Left ventricle myocardium inferior (tissue), 1 donor: ENCODE data around the gene KCNMA1. TPM values are rescaled to one million over a fixed set of nuclear protein-coding genes. Genes with fewer than 3 reads are reported as not detected.

Experiments
- DNase-seq: peaks from one replicate; pipeline ENCODE4 v3.0.0-alpha.2; 2020
- H3K27ac ChIP-seq: fragments of 200-600 bp; replicated peaks from 2 replicates; pipeline ENCODE4 v1.8.0; 2021
- H3K27me3 ChIP-seq: fragments of 200-600 bp; 2 replicates; pipeline ENCODE4 v1.8.0; 2021; ENCODE audit warnings: low read depth
- H3K36me3 ChIP-seq: fragments of 200-600 bp; 2 replicates; pipeline ENCODE4 v1.8.0; 2021
- H3K4me1 ChIP-seq: fragments of 200-600 bp; 2 replicates; pipeline ENCODE4 v1.8.0; 2021
- H3K4me3 ChIP-seq: fragments of 200-600 bp; 2 replicates; pipeline ENCODE4 v1.8.0; 2021; ENCODE audit warnings: mild to moderate bottlenecking, moderate library complexity
- H3K9me3 ChIP-seq: fragments of 200-600 bp; replicated peaks from 2 replicates; pipeline ENCODE4 v1.8.0; 2021
- intact Hi-C: fragments of 100-400 bp; cut with micrococcal nuclease; formaldehyde crosslinking; loops from one replicate; pipeline ENCODE4 v1.11.0; 2022
- total RNA-seq: library from RNA; stranded (reverse); fragmentation: NEBNext Ultra II Directional; extraction: Animal tissue kit (Norgen Biotek cat#: 25700); gene quantifications from one replicate; pipeline ENCODE4 v1.2.1, GENCODE V29; 2021
- TF ChIP-seq, protein P1 (sequence below): fragments of 200-600 bp; IDR thresholded peaks from 2 replicates; pipeline ENCODE4 v1.8.0; 2021; ENCODE audit warnings: antibody characterized with exemption, mild to moderate bottlenecking, borderline replicate concordance
- donor health status: DM: no; HTN: yes; CAD: no; lungs with severe emphysema.

KCNMA1 gene
- total RNA-seq, 1 donor from 2014 or later, result 1.8 TPM

DNA sequence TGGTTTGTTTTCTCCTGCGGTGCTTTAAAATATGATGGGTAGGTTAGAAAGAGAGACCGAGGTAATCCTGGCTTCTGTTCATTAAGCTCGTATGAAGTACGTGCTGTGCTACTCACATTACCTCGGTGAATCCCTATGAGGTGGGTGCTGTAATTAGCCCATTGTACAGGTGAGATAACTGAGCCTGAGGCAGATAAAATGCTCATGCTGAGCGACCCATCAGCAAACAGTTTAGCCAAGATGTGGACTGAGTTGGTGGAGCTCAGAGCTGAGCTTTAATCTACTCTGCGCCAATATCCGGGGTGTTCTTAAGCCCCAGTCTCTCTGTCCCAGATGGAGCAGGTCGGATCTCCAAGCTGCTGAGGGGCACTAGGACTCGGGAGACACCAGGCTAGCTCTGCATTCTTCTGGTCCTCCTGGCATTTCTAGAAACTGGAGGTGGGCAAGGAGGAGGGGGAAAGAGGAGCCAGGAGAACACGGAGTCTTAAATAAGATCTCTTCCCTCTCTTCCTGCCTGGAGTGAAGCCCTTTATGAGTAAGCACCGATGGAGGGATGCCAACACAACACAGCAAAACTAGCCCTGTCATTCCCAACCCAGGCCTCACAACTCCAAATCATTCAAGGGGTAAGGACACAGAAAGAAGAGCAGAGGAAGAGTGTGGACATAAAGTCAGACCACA lies 458.5 kb downstream of the KCNMA1 start:
- Histone ChIP-seq H3K4me3 (no peak overlapping the region), H3K9me3 (no peaks in the 10 kb centered on the region), H3K27ac (no peak overlapping the region), H3K36me3 (no peaks in the 10 kb centered on the region), H3K4me1 (peaks cover 19% of the 10 kb centered on the region), H3K27me3 (peaks cover 29% of the 10 kb centered on the region)
- intact Hi-C loops, result no loop called here
- TF ChIP-seq, protein P1, sequence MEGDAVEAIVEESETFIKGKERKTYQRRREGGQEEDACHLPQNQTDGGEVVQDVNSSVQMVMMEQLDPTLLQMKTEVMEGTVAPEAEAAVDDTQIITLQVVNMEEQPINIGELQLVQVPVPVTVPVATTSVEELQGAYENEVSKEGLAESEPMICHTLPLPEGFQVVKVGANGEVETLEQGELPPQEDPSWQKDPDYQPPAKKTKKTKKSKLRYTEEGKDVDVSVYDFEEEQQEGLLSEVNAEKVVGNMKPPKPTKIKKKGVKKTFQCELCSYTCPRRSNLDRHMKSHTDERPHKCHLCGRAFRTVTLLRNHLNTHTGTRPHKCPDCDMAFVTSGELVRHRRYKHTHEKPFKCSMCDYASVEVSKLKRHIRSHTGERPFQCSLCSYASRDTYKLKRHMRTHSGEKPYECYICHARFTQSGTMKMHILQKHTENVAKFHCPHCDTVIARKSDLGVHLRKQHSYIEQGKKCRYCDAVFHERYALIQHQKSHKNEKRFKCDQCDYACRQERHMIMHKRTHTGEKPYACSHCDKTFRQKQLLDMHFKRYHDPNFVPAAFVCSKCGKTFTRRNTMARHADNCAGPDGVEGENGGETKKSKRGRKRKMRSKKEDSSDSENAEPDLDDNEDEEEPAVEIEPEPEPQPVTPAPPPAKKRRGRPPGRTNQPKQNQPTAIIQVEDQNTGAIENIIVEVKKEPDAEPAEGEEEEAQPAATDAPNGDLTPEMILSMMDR, result no peak
- no peak for DNase-seq

DNA sequence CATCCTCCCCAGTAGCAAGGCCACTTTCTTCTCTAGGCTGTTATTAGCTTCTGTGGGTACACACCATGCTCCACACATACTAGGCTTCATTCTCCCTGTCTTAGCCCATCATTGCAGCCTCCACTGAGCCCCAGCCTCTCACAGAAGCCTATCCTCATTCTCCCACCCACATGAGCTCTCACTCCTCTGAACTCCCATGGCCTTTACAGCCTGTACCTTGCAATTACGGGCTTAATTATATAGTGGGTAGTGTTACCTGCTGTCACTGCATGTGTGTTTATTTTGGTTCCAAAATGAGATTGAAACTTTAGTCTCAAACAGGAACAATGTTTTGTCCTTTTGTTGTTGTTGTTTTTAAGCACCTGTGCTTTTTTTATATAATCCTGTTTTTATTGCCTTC lies 460.0 kb downstream of the KCNMA1 start:
- Histone ChIP-seq H3K9me3 (no peaks in the 10 kb centered on the region), H3K27ac (no peak overlapping the region), H3K4me3 (no peak overlapping the region), H3K27me3 (peaks cover 38% of the 10 kb centered on the region), H3K4me1 (peaks cover 8% of the 10 kb centered on the region), H3K36me3 (no peaks in the 10 kb centered on the region)
- intact Hi-C loops, result no loop called here
- no peak for DNase-seq
- TF ChIP-seq, protein P1, result no peak

DNA sequence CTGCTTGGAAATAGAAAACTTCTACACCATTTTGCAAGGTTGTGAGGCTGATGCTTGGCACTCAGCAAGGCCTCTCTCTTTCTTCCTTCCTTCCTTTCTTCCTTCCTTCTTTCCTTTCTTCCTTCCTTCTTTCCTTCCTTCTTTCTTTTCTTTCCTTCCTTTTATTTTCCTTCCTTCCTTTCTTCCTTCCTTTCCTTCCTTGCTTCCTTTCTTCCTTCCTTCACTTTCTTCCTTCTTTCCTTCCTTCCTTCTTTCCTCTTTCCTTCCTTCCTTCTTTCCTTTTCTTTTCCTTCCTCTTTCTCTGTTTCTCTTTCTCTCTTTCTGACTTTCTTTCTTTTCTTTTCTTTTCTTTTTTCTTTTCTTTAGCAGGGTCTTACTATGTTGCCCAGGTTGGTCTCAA lies 460.4 kb downstream of the KCNMA1 start:
- Histone ChIP-seq H3K27ac (no peak overlapping the region), H3K36me3 (no peaks in the 10 kb centered on the region), H3K4me3 (no peak overlapping the region), H3K27me3 (peaks cover 42% of the 10 kb centered on the region), H3K9me3 (no peaks in the 10 kb centered on the region), H3K4me1 (peaks cover 6% of the 10 kb centered on the region)
- TF ChIP-seq, protein P1, result no peak
- intact Hi-C loops, result no loop called here
- DNase-seq, result no peak

DNA sequence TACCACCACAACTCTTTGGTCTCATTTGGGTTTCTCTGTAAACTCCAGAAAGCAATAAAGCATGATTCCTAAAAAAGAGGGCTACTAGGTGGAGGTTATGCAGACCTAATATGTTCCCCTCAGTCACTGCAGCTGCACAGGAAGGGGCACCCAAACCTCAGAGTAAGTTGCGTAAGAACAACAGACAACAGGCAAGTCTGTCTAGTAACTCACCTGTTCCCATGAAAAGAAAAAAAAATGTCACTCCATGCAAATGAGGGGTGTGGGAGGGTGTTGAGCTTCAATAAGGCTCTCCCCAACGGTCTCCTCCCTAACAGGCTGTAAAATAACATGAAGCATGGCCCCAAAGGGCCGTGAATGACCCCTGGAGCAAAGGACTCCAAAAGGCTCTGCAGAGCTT lies 461.4 kb downstream of the KCNMA1 start:
- no peak for DNase-seq
- H3K4me3 ChIP-seq, result no peak overlapping the region
- H3K4me1 ChIP-seq, result peaks cover 6% of the 10 kb centered on the region
- no peaks in the 10 kb centered on the region for H3K9me3 ChIP-seq
- no peaks in the 10 kb centered on the region for H3K36me3 ChIP-seq
- TF ChIP-seq, protein P1, result no peak
- no peak overlapping the region for H3K27ac ChIP-seq
- intact Hi-C loops, result no loop called here
- H3K27me3 ChIP-seq, result peaks cover 49% of the 10 kb centered on the region

DNA sequence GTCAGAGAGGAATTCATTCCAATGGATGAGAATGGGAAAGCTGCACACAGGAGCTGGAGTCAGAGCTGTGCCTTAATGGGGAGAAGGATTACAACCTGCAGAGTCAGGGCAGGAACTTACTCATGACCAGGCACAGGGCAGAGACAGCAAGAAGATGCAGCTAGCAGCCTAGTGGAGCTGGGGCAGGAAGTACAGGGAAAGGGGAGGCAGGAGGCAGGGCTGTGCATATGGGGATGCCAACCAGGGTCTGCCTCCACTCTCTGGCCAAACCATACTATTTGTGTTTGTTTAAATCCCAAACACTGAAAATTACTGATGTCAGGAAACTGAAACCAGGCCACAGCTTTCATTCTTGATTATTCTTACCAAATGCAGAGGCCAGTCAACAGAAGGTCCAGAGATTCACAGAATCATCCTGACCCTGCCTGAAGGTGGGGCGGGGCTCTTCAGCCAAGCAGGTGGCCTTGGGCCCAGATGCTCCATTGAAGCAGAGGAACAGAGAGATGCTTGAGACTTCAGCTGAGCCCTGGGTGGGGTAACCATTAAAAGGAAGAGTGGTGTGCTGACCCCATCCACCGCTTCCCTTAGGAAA lies 461.9 kb downstream of the KCNMA1 start:
- intact Hi-C loops, result no loop called here
- peaks cover 6% of the 10 kb centered on the region for H3K4me1 ChIP-seq
- H3K27ac ChIP-seq, result no peak overlapping the region
- H3K4me3 ChIP-seq, result no peak overlapping the region
- no peaks in the 10 kb centered on the region for H3K36me3 ChIP-seq
- no peaks in the 10 kb centered on the region for H3K9me3 ChIP-seq
- peaks cover 53% of the 10 kb centered on the region for H3K27me3 ChIP-seq
- no peak for DNase-seq
- TF ChIP-seq, protein P1, result no peak
